ENCODE measurements around the gene LINGO1. TPM values are rescaled to one million over a fixed set of nuclear protein-coding genes. Genes with fewer than 3 reads are reported as not detected.

The LINGO1 gene
- total RNA-seq, 2 experiments from 2014 or later: not detected

GRCh38 chr15:77617476-77618230 is 15.1 kb downstream of the LINGO1 start:
- Mint-ChIP-seq H3K36me3 (no peaks in the 10 kb centered on the region), H3K4me3 (no peak overlapping the region), H3K27ac (no peak overlapping the region), H3K9me3 (no peaks in the 10 kb centered on the region), H3K4me1 (ENCODE audit: low read depth) (no peaks in the 10 kb centered on the region), H3K27me3 (peaks cover 4% of the 10 kb centered on the region)
- no peak for DNase-seq
- intact Hi-C loops (cut with micrococcal nuclease): no loop called here
- CTCF ChIA-PET: interaction anchor here (0.9 to 2.1 kb wide), 4 partner anchors 9 to 204 kb away, joined by 3 to 5 read pairs (median 4); partner anchors contain the start of gene LINGO1
- POLR2A ChIA-PET: no interaction called here

DNA sequence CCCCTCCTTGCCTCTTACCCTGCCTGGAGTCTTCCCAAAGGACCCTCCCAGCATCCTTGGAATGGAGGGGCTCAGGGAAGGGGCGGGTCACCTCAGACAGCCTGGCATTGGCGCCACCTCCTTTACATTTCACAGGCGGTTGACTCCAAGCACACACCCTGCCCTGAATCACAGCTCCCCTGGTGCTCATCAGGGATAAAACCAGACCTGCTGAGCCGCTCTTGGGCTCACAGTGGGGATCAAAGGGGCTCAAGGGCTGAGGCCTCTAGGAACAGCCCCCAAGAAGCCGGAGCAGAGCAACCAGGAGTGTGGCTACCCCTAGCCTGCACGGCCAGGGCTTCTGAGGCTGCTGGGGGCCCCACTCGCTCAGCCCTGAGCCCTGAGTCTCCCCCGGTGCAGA is 16.6 kb downstream of the LINGO1 start:
- intact Hi-C loops (cut with micrococcal nuclease): no loop called here
- H3K27me3 Mint-ChIP-seq: peaks cover 4% of the 10 kb centered on the region
- no peaks in the 10 kb centered on the region for H3K4me1 Mint-ChIP-seq (ENCODE audit: low read depth)
- no peaks in the 10 kb centered on the region for H3K36me3 Mint-ChIP-seq
- H3K27ac Mint-ChIP-seq: no peak overlapping the region
- DNase-seq: no peak
- POLR2A ChIA-PET: no interaction called here
- H3K9me3 Mint-ChIP-seq: no peaks in the 10 kb centered on the region
- H3K4me3 Mint-ChIP-seq: no peak overlapping the region
- CTCF ChIA-PET: interaction anchor here (1.0 kb wide), 1 partner anchor 205 kb away, joined by 3 read pairs; no protein-coding TSS in a partner anchor

GRCh38 chr15:77615472-77615871 is 17.2 kb downstream of the LINGO1 start:
- Mint-ChIP-seq H3K27me3 (peaks cover 4% of the 10 kb centered on the region), H3K4me1 (ENCODE audit: low read depth) (no peaks in the 10 kb centered on the region), H3K36me3 (no peaks in the 10 kb centered on the region), H3K9me3 (no peaks in the 10 kb centered on the region), H3K4me3 (no peak overlapping the region), H3K27ac (no peak overlapping the region)
- CTCF ChIA-PET: interaction anchor here (0.7 kb wide), 1 partner anchor 19 kb away, joined by 3 read pairs; no protein-coding TSS in a partner anchor
- intact Hi-C loops (cut with micrococcal nuclease): no loop called here
- POLR2A ChIA-PET: no interaction called here
- DNase-seq: no peak

DNA sequence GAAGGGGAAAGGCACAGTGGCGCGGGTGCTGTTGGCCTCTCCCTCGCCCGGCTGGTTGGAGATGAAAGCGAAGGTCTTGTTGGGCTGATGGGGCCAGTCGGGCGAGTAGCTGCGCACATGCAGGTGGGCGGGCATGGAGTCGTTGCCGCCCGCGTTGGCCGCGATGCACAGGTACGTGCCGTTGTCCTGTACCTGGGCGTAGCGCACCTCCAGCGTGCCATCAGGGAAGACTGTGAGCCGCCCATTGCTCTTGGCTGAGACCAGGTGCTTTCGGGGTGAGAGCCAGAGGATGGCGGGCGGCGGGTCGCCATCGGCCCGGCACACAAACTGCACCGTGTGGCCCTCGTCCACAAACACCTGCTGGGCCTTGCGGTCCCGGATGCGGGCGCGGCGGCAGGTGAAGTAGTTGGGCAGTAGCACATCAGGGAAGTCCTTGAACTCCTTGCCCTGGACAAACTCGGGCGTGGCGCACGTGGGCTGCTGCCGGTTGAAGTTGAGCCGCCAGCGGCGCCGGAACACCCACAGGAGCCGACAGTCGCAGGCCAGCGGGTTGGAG is 18.4 kb downstream of the LINGO1 start:
- POLR2A ChIA-PET: no interaction called here

DNA sequence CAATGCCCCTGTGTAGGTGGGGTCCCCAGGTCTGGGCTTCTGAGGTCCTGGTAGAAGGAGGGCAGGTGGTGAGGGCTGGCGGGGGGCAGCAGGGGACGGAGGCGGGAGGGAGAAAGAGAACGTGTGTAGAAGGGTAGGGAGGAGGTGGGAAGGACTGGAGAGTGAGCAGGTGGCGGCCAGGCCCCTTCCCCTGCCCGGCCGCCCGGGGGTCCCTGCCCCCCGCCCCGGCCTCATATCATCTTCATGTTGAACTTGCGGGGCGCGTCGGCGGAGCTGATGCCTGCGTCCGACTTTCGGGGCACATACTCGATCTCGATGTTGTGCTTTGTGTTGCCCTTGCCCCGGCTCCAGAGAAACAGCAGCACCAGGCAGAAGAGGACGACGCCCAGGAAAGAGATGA is 18.9 kb downstream of the LINGO1 start:
- H3K4me1 Mint-ChIP-seq (ENCODE audit: low read depth): no peaks in the 10 kb centered on the region
- CTCF ChIA-PET: no interaction called here
- intact Hi-C loops (cut with micrococcal nuclease): no loop called here
- DNase-seq: no peak
- H3K4me3 Mint-ChIP-seq: no peak overlapping the region
- no peak overlapping the region for H3K27ac Mint-ChIP-seq
- H3K9me3 Mint-ChIP-seq: no peaks in the 10 kb centered on the region
- H3K36me3 Mint-ChIP-seq: no peaks in the 10 kb centered on the region
- peaks cover 2% of the 10 kb centered on the region for H3K27me3 Mint-ChIP-seq
- POLR2A ChIA-PET: no interaction called here

More for the DNA sequence above, 18.4 kb downstream of the LINGO1 start:
- no peaks in the 10 kb centered on the region for H3K9me3 Mint-ChIP-seq
- H3K27me3 Mint-ChIP-seq: peaks cover 4% of the 10 kb centered on the region
- no peaks in the 10 kb centered on the region for H3K36me3 Mint-ChIP-seq
- intact Hi-C loops (cut with micrococcal nuclease): no loop called here
- no peak for DNase-seq
- no peak overlapping the region for H3K4me3 Mint-ChIP-seq
- H3K27ac Mint-ChIP-seq: no peak overlapping the region
- CTCF ChIA-PET: no interaction called here
- no peaks in the 10 kb centered on the region for H3K4me1 Mint-ChIP-seq (ENCODE audit: low read depth)

DNA sequence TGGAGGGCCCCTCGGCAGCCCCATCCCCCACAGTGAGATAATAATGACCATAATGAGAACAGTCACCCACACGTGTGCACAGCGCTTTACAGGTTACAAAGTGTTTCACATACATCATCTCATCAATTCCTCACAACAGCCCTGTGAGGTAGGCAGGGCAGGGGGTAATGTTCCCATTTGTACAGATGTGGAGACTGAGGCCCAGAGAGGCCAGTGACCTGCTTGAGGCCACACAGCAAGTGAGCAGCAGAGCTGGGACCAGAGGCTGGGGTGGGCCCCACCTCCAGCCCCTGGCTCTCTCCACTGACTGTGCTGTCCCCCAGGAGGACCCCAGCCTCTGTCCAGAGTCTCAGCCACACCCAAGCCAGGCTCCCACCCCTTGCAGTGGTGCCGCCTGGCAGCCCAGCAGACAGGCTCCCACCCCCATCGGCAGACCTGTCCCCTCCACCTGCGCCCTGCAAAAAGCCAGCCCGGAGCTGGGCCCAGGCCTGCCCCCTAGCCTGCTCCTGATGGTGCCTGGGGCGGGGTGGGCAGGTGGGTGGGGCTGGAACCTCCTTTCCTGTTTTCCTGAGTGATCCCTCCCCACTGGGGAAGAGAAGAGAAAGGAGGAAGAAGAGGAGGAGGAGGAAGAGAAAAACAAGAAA is 19.6 kb downstream of the LINGO1 start:
- no peaks in the 10 kb centered on the region for H3K36me3 Mint-ChIP-seq
- POLR2A ChIA-PET: no interaction called here
- no peak overlapping the region for H3K4me3 Mint-ChIP-seq
- no peaks in the 10 kb centered on the region for H3K4me1 Mint-ChIP-seq (ENCODE audit: low read depth)
- H3K27ac Mint-ChIP-seq: no peak overlapping the region
- no peaks in the 10 kb centered on the region for H3K27me3 Mint-ChIP-seq
- no peaks in the 10 kb centered on the region for H3K9me3 Mint-ChIP-seq
- CTCF ChIA-PET: no interaction called here
- no peak for DNase-seq
- intact Hi-C loops (cut with micrococcal nuclease): no loop called here

DNA sequence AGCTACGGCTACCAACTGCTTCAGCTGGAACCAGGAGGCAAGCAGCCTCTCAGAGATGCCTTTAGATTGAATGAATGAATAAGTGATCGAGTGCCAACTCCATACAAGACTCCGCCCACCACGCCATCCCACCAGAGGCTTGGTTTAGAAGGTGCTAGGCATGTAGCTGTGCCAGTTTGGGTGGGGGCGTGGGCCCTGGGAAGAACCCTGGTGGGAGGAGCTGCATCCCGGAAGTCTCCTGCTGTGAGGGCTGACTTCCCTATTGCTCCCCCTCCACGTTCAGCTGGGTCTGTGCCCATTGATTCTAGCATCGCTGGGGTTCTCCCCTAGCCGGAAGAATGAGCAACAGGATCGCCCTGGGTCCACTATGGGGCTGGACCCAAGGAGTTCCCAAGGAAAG is 20.9 kb downstream of the LINGO1 start:
- Mint-ChIP-seq H3K27me3 (no peaks in the 10 kb centered on the region), H3K27ac (no peak overlapping the region), H3K4me3 (no peak overlapping the region), H3K9me3 (no peaks in the 10 kb centered on the region), H3K4me1 (ENCODE audit: low read depth) (no peaks in the 10 kb centered on the region), H3K36me3 (no peaks in the 10 kb centered on the region)
- DNase-seq: no peak
- CTCF ChIA-PET: no interaction called here
- POLR2A ChIA-PET: no interaction called here
- intact Hi-C loops (cut with micrococcal nuclease): no loop called here

GRCh38 chr15:77610731-77611130 is 22.0 kb downstream of the LINGO1 start:
- intact Hi-C loops (cut with micrococcal nuclease): no loop called here
- Mint-ChIP-seq H3K27ac (no peak overlapping the region), H3K27me3 (no peaks in the 10 kb centered on the region), H3K9me3 (no peaks in the 10 kb centered on the region), H3K4me3 (no peak overlapping the region), H3K36me3 (no peaks in the 10 kb centered on the region), H3K4me1 (ENCODE audit: low read depth) (no peaks in the 10 kb centered on the region)
- ChIA-PET POLR2A (no interaction called here), CTCF (no interaction called here)
- DNase-seq: no peak

DNA sequence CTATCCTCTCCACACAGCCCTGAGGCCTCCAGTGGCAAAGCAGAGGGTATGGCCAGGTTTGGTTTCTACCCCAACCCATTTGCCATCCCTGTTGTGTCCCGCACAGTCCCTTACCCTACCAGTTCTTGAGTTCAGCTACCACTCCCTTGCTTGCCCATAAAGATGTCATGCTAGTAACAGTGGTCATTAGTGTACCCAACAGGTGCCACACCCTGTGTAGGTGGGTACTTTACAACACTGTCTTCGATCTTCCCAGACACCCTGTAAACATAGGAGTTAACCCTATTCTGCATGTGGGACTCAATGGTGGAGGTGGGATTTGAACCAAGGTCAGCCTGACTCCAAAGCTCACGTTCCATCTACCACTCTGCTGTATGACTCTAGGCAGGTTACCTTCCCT is 23.2 kb downstream of the LINGO1 start:
- ChIA-PET CTCF (interaction anchor here (1.0 to 1.6 kb wide), 2 partner anchors 8 to 24 kb away, joined by 3 to 4 read pairs; no protein-coding TSS in a partner anchor), POLR2A (interaction anchor here (0.5 to 1.0 kb wide), 2 partner anchors 25 to 73 kb away, joined by 3 read pairs; no protein-coding TSS in a partner anchor)
- H3K36me3 Mint-ChIP-seq: no peaks in the 10 kb centered on the region
- H3K4me1 Mint-ChIP-seq (ENCODE audit: low read depth): peaks cover 3% of the 10 kb centered on the region
- H3K9me3 Mint-ChIP-seq: no peaks in the 10 kb centered on the region
- no peak for DNase-seq
- H3K4me3 Mint-ChIP-seq: no peak overlapping the region
- intact Hi-C loops (cut with micrococcal nuclease): no loop called here
- H3K27me3 Mint-ChIP-seq: no peaks in the 10 kb centered on the region
- no peak overlapping the region for H3K27ac Mint-ChIP-seq

- POLR2A ChIA-PET: interaction anchor here (1.0 kb wide), 1 partner anchor 26 kb away, joined by 3 read pairs; no protein-coding TSS in a partner anchor
- Mint-ChIP-seq H3K4me3 (no peak overlapping the region), H3K27me3 (no peaks in the 10 kb centered on the region), H3K9me3 (no peaks in the 10 kb centered on the region), H3K27ac (no peak overlapping the region), H3K4me1 (ENCODE audit: low read depth) (peaks cover 3% of the 10 kb centered on the region), H3K36me3 (no peaks in the 10 kb centered on the region)
- no peak for DNase-seq
- CTCF ChIA-PET: interaction anchor here (1.0 to 1.6 kb wide), 2 partner anchors 9 to 24 kb away, joined by 3 to 4 read pairs; no protein-coding TSS in a partner anchor
- intact Hi-C loops (cut with micrococcal nuclease): no loop called here
Observed at GRCh38 chr15:77608774-77609173, 23.9 kb downstream of the LINGO1 start.

GRCh38 chr15:77607894-77608261 is 24.8 kb downstream of the LINGO1 start:
- intact Hi-C loops (cut with micrococcal nuclease): no loop called here
- CTCF ChIA-PET: interaction anchor here (1.6 kb wide), 1 partner anchor 10 kb away, joined by 4 read pairs; no protein-coding TSS in a partner anchor
- H3K4me3 Mint-ChIP-seq: no peak overlapping the region

GRCh38 chr15:77607111-77607893 is 25.4 kb downstream of the LINGO1 start:
- intact Hi-C loops (cut with micrococcal nuclease): no loop called here
- ChIA-PET CTCF (no interaction called here), POLR2A (no interaction called here)
- Mint-ChIP-seq H3K4me3 (no peak overlapping the region), H3K27me3 (no peaks in the 10 kb centered on the region), H3K27ac (no peak overlapping the region), H3K9me3 (no peaks in the 10 kb centered on the region), H3K4me1 (ENCODE audit: low read depth) (peaks cover 3% of the 10 kb centered on the region), H3K36me3 (no peaks in the 10 kb centered on the region)
- DNase-seq: no peak

More at GRCh38 chr15:77607894-77608261, 24.8 kb downstream of the LINGO1 start:
- Mint-ChIP-seq H3K27me3 (no peaks in the 10 kb centered on the region), H3K36me3 (no peaks in the 10 kb centered on the region), H3K4me1 (ENCODE audit: low read depth) (peaks cover 3% of the 10 kb centered on the region), H3K9me3 (no peaks in the 10 kb centered on the region), H3K27ac (no peak overlapping the region)
- DNase-seq: no peak
- POLR2A ChIA-PET: no interaction called here

Measured in activated CD4-positive, alpha-beta memory T cell treated with anti-CD3 and anti-CD28 coated beads for 36 hours (primary cell).